Endometrial microvascular endothelial cells (primary cell): ENCODE data around the gene GNA15. TPM values are rescaled to one million over a fixed set of nuclear protein-coding genes. Genes with fewer than 3 reads are reported as not detected.

Experiments
- in situ Hi-C: cut with HindIII; loops from 2 replicates; pipeline ENCODE4 v1.10.0; 2017; ENCODE audit warnings: low sequenced_read_pairs, low pct_unique_long_range_greater_than_20kb; ENCODE audit errors: inconsistent ontology term
- total RNA-seq: library from RNA; depleted of rRNA; stranded (reverse); fragments of >200 nt; gene quantifications from one replicate; pipeline ENCODE4 v1.2.3, GENCODE V29; 2015; ENCODE audit errors: inconsistent ontology term

GNA15 gene
- total RNA-seq, 1 donor from 2014 or later, result not detected

DNA sequence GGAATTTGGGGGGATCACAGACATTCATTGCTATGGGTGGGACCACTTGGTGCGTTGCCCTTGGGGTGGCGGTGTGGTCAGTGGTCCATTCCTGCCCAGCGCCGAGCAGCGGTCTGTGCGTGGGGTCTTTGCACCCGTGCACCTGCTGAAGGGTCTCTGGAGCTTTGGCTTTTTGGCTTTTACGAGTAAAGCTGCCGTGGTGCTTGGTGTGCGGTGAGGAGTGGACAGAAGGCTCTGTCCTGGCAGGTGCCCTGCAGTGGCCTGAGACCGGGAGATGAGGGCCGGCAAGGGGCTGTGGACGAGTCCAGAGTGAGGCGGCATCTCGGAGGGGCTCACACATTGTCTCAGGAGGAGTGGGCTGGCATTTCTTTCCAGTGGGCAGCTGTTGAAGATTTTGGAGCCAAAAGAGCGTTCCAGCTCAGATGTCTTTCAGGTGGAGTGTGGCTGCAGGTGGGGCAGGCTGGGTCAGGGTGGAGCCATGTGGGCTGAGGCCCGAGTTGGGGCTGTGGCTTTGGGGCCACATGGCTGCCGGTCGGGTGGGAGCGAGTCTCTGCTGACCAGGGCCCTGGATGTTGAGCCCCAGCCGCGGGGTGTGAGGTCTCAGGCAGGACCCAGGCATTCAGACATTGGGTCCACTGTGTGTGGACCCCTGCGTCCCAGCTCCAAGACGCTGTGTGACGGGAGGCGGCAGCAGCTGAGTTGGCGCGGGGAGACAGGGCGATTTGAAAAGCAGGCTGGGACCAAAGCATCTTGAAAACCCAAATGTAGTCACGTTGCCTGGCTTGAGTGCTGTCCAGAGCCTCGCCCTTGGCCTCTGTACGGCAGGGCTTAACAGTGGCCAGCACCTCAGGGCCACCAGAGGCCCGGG lies 30.0 kb upstream of the GNA15 start:
- in situ Hi-C loops, result no loop called here

- in situ Hi-C loops, result no loop called here
Observed at GRCh38 chr19:3106509-3107141, 29.2 kb upstream of the GNA15 start.

DNA sequence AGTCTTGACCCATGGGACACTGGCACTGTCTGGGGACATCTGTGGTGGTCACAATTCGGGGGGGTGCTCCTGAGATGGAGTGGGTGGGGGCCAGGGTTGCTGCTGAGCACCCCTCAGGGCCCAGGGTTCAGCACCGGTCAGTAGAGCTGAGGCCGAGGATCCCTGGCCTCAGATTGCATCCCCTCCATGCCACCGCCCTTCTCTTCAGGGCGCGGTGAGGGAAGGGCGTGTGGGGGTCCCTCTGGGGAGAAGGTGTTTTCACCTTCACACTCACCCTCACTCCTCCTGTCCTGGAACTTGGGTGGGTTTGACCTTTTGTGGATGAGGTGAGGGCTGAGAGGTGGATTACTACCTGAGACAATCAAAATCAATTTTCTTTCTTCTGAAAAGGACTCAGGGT lies 28.2 kb upstream of the GNA15 start:
- in situ Hi-C loops, result no loop called here

- in situ Hi-C loops, result no loop called here
Observed at GRCh38 chr19:3108775-3109174, 27.1 kb upstream of the GNA15 start.

GRCh38 chr19:3109491-3109890 lies 26.3 kb upstream of the GNA15 start:
- in situ Hi-C loops, result no loop called here

DNA sequence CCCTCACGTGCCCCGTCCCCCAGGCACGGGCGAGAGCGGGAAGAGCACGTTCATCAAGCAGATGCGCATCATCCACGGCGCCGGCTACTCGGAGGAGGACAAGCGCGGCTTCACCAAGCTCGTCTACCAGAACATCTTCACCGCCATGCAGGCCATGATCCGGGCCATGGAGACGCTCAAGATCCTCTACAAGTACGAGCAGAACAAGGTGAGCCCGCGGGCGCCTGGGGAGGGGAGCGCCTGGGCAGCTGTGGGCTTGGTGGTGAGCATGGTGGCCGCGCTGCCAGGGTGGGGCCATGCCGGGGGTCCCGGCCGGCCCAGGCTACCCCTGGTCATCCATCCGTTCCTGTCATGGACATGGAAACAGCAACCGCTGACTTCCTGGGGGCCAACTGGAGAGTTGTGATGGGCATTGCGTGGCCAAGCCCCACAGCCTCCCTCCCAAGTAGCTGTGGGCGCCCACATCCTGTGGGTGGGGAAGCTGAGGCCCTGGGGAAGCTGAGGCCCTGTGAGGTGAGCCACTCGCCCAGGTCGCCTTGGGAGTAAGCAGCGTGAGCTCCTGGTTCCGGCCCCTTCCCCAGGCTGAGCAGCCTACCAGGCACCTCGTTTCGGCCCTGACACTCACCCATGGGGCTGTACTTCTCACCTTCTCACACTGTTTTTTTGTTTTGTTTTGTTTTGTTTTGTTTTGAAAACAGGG lies 25.6 kb upstream of the GNA15 start:
- in situ Hi-C loops, result no loop called here

- in situ Hi-C loops, result no loop called here
Observed at GRCh38 chr19:3111586-3112247, 24.1 kb upstream of the GNA15 start.

DNA sequence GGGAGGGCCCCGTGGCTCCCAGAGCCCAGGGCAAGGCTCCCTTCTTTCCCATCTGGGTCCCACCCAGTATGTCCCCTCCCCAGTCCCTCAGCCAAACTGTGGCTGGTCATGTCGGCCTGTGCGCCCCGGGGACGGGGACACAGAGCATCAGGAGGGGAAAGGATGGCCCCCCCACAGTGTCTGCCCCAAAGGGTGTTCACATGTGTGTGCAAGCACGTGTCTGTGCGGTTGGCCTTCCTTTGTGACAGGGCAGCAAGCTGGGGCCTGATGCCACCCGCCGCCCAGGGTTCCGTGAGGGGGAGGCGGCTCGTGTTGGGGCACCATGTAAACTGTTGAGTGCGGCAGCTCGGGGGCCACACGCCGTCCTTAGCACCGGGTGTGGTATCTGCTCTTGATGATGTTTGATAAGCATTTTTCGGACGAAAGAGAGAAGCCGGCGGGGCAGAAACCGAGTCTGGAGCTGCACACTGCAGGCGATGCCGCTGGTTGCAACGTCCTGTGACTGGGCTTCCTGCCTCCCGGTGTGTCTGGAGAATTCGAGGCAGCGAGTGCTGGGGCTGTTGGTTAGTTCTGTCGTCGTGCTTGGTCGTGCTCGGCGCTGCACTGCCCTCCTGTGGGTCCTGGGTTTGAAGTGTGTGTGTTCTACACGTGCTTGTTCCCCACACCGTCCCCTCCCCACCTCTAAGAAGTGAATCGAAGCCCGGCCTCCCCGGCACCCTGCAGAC lies 23.3 kb upstream of the GNA15 start:
- in situ Hi-C loops, result no loop called here

GRCh38 chr19:3113100-3114017 lies 22.5 kb upstream of the GNA15 start:
- in situ Hi-C loops, result no loop called here

DNA sequence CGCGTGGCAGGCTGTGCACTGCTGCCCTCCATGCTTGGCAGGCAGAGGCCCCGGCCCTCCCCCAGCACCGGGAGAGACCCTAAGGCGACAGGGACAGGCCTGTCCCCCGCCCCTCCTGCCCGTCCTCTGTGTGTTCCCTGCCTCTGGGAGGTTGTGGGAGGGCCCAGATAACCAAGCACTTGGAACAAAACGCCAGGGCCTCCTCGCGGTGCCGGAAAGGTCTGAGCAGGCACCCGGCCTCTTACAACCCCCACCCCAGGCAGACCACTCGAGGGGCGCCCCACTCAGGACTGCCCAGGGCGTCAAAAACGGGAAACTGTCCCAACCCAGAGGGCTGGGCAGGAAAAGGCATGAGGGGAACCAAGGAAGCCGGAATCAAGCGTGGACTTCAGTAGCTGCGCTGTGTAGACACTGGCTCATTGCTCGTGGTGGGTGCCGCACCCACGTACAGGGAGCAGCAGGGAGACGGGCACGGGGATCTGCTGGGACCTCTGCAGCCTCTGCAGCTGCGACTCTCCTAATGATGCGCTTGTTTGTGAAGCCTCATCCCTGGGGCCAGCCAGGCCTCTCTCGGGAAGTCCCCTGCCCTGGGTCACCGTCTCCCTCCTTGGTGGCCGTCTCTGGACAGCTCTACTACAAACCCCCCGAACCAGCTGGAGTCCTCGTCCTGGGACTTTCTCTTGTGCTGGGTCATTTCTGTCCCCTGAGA lies 21.7 kb upstream of the GNA15 start:
- in situ Hi-C loops, result no loop called here

GRCh38 chr19:3114811-3115210 lies 21.0 kb upstream of the GNA15 start:
- in situ Hi-C loops, result no loop called here

- in situ Hi-C loops, result no loop called here
Observed at GRCh38 chr19:3115411-3115810, 20.4 kb upstream of the GNA15 start.

GRCh38 chr19:3115916-3116602 lies 19.8 kb upstream of the GNA15 start:
- in situ Hi-C loops, result no loop called here

DNA sequence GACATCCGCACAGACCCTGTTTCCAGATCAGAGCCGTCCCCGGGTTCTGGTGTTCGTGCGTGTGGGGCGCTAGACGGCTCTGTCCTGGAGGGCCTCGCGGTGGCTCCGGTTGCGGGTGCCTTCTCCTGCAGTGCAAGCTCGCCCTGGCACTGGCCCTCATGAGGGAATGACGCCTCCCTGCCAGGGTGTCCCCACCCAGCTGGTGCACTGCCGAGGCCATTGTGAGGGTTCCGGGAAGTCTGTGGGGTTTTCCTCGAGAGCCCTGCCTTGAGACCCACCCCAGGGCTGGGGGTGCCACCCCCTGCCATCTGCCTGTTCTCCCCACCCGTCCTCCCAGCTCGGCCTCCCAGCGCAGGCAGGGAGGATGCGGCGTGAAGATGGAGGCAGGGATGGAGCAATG lies 19.2 kb upstream of the GNA15 start:
- in situ Hi-C loops, result no loop called here

DNA sequence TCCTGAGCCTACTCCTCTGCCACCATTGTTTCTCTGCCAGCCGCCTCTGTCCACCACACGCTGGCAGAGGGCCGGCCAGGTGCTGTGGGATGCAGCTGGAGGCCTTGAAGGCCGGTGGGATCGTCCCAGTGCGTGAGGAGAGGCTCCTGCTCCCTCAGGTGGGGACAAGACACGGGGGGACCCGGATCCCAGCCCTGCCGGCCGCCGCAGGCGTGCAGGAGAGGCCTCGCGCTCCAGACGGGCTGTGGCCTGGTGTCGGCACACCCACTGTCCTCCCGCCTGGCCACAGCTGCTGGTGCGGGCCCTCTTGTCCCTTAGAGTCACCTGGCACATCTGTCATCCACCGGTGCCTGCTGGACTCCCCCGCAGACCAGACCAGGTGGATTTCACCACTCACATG lies 18.1 kb upstream of the GNA15 start:
- in situ Hi-C loops, result no loop called here

GRCh38 chr19:3118232-3119070 lies 17.4 kb upstream of the GNA15 start:
- in situ Hi-C loops, result no loop called here
